Fibroblast of skin of left quadriceps (primary cell): ENCODE results near the gene PNRC2.

Source experiments
- DNase-seq, 2 experiments: peaks; one replicate each; pipeline ENCODE4 v3.0.0-alpha.2; 2013; ENCODE audit warnings: low read depth in 2 of 2

The PNRC2 gene, protein sequence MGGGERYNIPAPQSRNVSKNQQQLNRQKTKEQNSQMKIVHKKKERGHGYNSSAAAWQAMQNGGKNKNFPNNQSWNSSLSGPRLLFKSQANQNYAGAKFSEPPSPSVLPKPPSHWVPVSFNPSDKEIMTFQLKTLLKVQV

GRCh38 chr1:23959461-23960290 lies at the start of gene PNRC2:
PNRC2 (plus strand) TSS chr1:23959828; CDS start chr1:23961458, 1,630 bp downstream.
- DNase-seq, result peak; percentile 87 to 88

DNA sequence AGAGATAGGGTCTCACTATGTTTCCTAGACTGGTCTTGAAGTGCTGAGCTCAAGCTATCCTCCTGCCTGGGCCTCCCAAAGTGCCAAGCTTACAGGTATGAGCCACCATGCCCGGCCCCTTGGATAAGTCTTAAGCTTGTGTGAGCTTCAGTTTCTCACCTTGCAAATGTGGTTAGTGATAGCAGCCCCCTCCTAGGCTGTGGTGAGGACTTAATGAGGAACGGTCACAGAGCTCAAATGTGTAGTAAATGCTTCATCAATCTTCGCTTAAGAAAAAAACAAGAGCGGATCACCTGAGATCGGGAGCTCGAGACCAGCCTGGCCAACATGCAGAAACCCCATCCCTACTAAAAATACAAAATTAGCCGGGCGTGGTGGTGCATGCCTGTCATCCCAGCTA lies 49.5 kb upstream of the PNRC2 start:
- no peak for DNase-seq

GRCh38 chr1:23910553-23911246 lies 48.9 kb upstream of the PNRC2 start:
- DNase-seq, result no peak

GRCh38 chr1:23911921-23912320 lies 47.7 kb upstream of the PNRC2 start:
- DNase-seq, result no peak

DNA sequence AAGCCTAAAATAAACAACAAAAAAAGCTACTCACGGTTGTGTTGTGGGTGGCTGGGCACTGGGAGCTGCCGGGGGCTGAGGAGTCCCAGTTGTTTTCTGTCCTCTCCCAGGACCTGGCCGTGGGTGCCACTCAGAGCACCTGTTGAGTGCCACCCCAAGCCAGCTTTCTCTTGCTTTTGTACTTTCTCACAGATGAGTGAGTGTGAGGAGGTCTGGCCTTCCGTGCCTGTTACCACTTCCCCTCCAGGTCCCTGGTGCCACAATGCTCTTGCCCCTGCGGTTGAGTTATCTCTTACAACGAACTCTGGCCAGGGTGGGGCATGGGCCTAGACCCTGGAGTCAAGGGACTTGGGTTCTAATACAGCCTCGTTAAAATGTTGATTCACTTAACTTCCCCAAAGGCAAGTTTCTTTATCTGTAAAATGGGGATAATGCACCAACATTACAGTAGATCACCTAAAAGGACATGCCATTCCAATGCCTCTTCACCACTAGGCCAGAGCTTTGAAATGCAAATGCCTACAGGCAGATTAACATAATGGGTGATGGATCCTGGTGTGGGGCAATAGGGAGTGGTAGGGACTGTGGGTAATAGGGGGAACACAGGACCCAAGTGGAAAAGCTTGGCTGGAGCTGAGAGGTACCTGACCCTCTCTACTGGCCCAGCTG lies 46.3 kb upstream of the PNRC2 start, which contains the start of gene CNR2:
TSS of gene CNR2 (minus strand) at position 151 of the 669 bp plus-strand sequence. CDS start 37,745 bp downstream, outside the sequence.
- DNase-seq, result no peak

- DNase-seq, result no peak
Observed at GRCh38 chr1:23914921-23915320, 44.7 kb upstream of the PNRC2 start.

DNA sequence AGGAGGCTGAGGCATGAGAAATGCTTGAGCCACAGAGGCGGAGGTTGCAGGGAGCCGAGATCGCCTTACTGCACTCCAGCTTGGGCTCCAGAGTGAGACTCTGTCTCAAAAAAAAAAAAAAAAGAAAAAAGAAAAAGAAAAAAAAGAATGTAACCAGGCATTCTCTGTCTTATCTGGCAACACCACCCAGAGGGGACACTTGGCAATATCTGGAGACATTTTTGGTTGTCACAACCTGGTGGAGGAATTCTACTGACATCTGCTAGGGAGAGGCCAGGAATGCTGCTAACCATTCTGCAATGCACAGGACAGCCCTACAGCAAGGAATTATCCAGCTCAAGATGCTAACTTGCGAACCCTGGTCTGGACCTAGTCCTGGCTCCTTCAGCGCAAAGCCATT lies 44.2 kb upstream of the PNRC2 start:
- DNase-seq, result no peak

DNA sequence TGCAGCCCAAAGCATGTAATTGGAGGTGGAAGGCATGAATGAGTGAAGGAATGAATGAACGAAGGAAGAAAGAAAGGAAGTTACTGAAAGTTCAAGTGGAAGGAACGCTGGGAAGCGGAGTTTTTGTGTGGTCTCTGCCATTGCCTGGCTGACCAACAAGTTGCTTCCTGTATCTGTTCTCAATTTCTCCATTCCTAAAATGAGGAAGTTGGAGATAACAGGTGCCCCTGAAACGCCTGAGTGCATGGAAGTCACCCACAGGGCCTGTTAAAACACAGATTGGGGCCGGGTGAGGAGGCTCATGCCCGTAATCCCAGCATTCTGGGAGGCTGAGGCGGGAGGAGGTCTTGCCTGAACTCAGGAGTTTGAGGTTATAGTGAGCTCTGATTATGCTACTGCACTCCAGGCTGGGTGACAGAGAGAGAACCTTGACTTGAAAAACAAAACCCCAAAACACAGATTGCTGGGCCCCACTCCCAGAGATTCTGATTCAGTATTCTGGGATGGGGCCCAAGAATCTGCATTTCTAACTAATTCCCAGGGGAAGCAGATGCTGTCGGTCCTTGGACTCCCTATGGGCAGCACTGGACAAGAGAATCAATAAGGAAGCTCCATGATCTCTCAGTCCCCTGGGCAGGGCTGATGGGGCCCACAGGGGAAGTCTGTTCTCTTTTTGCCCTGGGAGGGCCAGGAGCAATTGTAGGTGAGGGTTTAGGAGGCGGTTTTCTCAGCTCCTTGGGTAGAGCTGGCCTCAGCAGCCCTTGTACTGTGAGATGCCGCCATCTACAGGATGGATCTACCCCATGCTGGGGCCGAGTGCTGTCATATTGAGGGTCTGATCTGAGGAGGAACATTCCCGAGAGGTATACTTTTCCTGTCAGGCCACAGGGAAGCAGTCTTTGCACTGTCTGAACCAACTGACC lies 43.2 kb upstream of the PNRC2 start:
- peak; percentile 18 to 29 for DNase-seq

- no peak for DNase-seq
Observed at GRCh38 chr1:23922321-23922943, 37.2 kb upstream of the PNRC2 start.

- DNase-seq, result no peak
Observed at GRCh38 chr1:23923592-23924499, 35.8 kb upstream of the PNRC2 start.

GRCh38 chr1:23924601-23925000 lies 35.0 kb upstream of the PNRC2 start:
- DNase-seq, result no peak

GRCh38 chr1:23925279-23925678 lies 34.3 kb upstream of the PNRC2 start:
- no peak for DNase-seq

GRCh38 chr1:23927097-23927496 lies 32.5 kb upstream of the PNRC2 start:
- DNase-seq, result no peak

GRCh38 chr1:23928789-23929188 lies 30.8 kb upstream of the PNRC2 start:
- DNase-seq, result no peak

DNA sequence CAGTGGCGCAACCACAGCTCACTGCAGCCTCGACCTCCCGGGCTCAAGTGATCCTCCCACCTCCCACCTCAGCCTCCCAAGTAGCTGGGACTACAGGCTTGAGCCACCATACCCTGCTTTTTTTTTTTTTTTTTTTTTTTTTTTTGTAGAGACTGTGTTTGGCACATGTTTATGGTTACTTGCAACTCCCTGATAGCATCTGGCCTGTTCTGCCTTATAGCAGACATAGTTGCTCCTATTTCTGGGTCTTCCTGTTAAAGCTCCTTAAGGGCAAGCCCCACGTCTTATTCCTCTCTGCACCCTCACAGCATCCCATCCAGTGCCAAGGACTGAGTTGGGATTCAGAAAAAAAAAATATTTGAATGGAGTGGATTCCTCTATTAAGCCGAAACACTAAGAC lies 29.4 kb upstream of the PNRC2 start:
- DNase-seq, result no peak

- peak; percentile 41 to 42 for DNase-seq
Observed at GRCh38 chr1:23930861-23931490, 28.7 kb upstream of the PNRC2 start.

DNA sequence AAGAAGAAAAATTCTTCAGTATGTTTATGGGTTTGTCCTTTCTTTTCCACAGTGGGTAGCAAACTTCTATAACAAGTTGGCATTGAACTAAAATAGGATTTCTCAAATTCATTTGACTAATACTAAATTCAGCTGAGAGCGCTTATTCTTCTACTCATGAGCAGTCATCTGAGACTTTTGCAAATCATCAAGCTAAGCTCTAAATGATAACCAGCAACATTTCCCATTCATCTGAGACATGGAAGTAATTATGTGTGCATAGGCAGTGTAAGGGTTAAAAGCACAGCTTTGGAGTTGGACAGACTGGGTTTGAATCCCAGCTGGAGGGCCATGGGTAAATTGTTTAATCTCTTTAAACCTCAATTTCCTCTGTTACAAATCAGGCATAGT lies 28.1 kb upstream of the PNRC2 start:
- no peak for DNase-seq

GRCh38 chr1:23936481-23937176 lies 23.0 kb upstream of the PNRC2 start:
- DNase-seq, result no peak
